SK-N-SH treated with all-trans-retinoic acid at 6 μM for 48 hours (cell line): ENCODE data around the gene FMO5.

Source experiments
- ATAC-seq: fragments of 200-7000 bp; cut with Tn5 transposase; 3 replicates; pipeline ENCODE4 v1.9.1; 2020; ENCODE audit warnings: mild to moderate bottlenecking, moderate library complexity
- ARNTL ChIP-seq: fragments of 450-650 bp; formaldehyde crosslinking; IDR thresholded peaks from 2 replicates; pipeline ENCODE4 v1.5.0; 2020; ENCODE audit warnings: low read depth, mild to moderate bottlenecking, moderate library complexity, borderline replicate concordance
- BACH2 ChIP-seq: fragments of 250-450 bp; sonication (Bioruptor Pico); IDR thresholded peaks from 2 replicates; pipeline ENCODE4 v1.9.0; 2021; ENCODE audit warnings: mild to moderate bottlenecking, borderline replicate concordance
- GLIS3 ChIP-seq: fragments of 250-450 bp; sonication (Bioruptor Pico); IDR thresholded peaks from 2 replicates; pipeline ENCODE4 v1.5.0; 2020; ENCODE audit warnings: mild to moderate bottlenecking, moderate library complexity
- ISL1 ChIP-seq: fragments of 250-450 bp; sonication (Bioruptor Pico); IDR thresholded peaks from 2 replicates; pipeline ENCODE4 v2.1.2; 2022; ENCODE audit warnings: mild to moderate bottlenecking, moderate library complexity
- OSR1 ChIP-seq: fragments of 250-450 bp; sonication (Bioruptor Pico); IDR thresholded peaks from 2 replicates; pipeline ENCODE4 v1.8.0; 2022; ENCODE audit warnings: moderate library complexity, mild to moderate bottlenecking, inconsistent platforms
- PATZ1 ChIP-seq: fragments of 250-450 bp; sonication (Bioruptor Pico); IDR thresholded peaks from 2 replicates; pipeline ENCODE4 v1.8.0; 2020; ENCODE audit warnings: mild to moderate bottlenecking, moderate library complexity, borderline replicate concordance
- POU6F1 ChIP-seq: fragments of 250-450 bp; sonication (Bioruptor Pico); IDR thresholded peaks from 2 replicates; pipeline ENCODE4 v1.8.0; 2021; ENCODE audit warnings: low read depth, mild to moderate bottlenecking, moderate library complexity, borderline replicate concordance
- PPARA ChIP-seq: fragments of 250-450 bp; sonication (Bioruptor Pico); IDR thresholded peaks from 2 replicates; pipeline ENCODE4 v1.5.0; 2020; ENCODE audit warnings: mild to moderate bottlenecking, borderline replicate concordance
- RARB ChIP-seq: fragments of 250-450 bp; sonication (Bioruptor Pico); IDR thresholded peaks from 2 replicates; pipeline ENCODE4 v1.8.0; 2021; ENCODE audit warnings: mild to moderate bottlenecking, moderate library complexity
- SNAI2 ChIP-seq: fragments of 250-450 bp; sonication (Bioruptor Pico); IDR thresholded peaks from 2 replicates; pipeline ENCODE4 v1.5.0; 2020; ENCODE audit warnings: mild to moderate bottlenecking, moderate library complexity
- TCF4 ChIP-seq: fragments of 250-450 bp; sonication (Bioruptor Pico); IDR thresholded peaks from 2 replicates; pipeline ENCODE4 v1.8.0; 2021; ENCODE audit warnings: mild to moderate bottlenecking, moderate library complexity, borderline replicate concordance
- TOX ChIP-seq: fragments of 250-450 bp; sonication (Bioruptor Pico); IDR thresholded peaks from 2 replicates; pipeline ENCODE4 v1.8.0; 2021; ENCODE audit warnings: mild to moderate bottlenecking, moderate library complexity, borderline replicate concordance
- TSHZ2 ChIP-seq: fragments of 250-450 bp; sonication (Bioruptor Pico); IDR thresholded peaks from 2 replicates; pipeline ENCODE4 v1.5.0; 2020; ENCODE audit warnings: mild to moderate bottlenecking, moderate library complexity
- ZC3H10 ChIP-seq: fragments of 250-450 bp; sonication (Bioruptor Pico); IDR thresholded peaks from 2 replicates; pipeline ENCODE4 v1.5.1; 2021; ENCODE audit warnings: mild to moderate bottlenecking, moderate library complexity
- ZFP30 ChIP-seq: fragments of 450-650 bp; formaldehyde crosslinking; IDR thresholded peaks from 2 replicates; pipeline ENCODE4 v1.5.0; 2022; ENCODE audit warnings: mild to moderate bottlenecking, moderate library complexity
- ZNF565 ChIP-seq: fragments of 450-650 bp; formaldehyde crosslinking; conservative IDR thresholded peaks from 2 replicates; pipeline ENCODE4 v1.5.0; 2020; ENCODE audit warnings: low read depth, mild to moderate bottlenecking, moderate library complexity
- ZNF8 ChIP-seq: fragments of 450-650 bp; formaldehyde crosslinking; IDR thresholded peaks from 2 replicates; pipeline ENCODE4 v1.5.0; 2020; ENCODE audit warnings: mild to moderate bottlenecking, moderate library complexity

FMO5 gene

GRCh38 chr1:147209825-147210821, 15.0 kb downstream of the FMO5 start:
- no peak for ATAC-seq
- no peak for TF ChIP-seq TSHZ2 (CRISPR knock-in tag)
- no peak for TF ChIP-seq POU6F1 (CRISPR knock-in tag)
- TF ChIP-seq PATZ1 (CRISPR knock-in tag): no peak
- no peak for TF ChIP-seq ARNTL (CRISPR knock-in tag)

GRCh38 chr1:147208619-147209018, 16.5 kb downstream of the FMO5 start:
- no peak for ATAC-seq

GRCh38 chr1:147207192-147207591, 17.9 kb downstream of the FMO5 start:
- no peak for TF ChIP-seq POU6F1 (CRISPR knock-in tag)
- no peak for TF ChIP-seq ZC3H10
- TF ChIP-seq, all 23 proteins: peak for 0
- no peak for ATAC-seq

More at GRCh38 chr1:147208619-147209018, 16.5 kb downstream of the FMO5 start:
- TF ChIP-seq ISL1 (CRISPR knock-in tag) (no peak), BACH2 (CRISPR knock-in tag) (no peak), TCF4 (CRISPR knock-in tag) (no peak), TOX (no peak), SNAI2 (CRISPR knock-in tag) (no peak), ZNF565 (CRISPR knock-in tag) (no peak)

- TF ChIP-seq ZNF8 (CRISPR knock-in tag) (no peak), ARNTL (CRISPR knock-in tag) (no peak), RARB (CRISPR knock-in tag) (no peak), TSHZ2 (CRISPR knock-in tag) (no peak), PPARA (CRISPR knock-in tag) (no peak), GLIS3 (CRISPR knock-in tag) (no peak), OSR1 (CRISPR knock-in tag) (no peak), ZFP30 (CRISPR knock-in tag) (no peak)
- no peak for ATAC-seq
These were observed 21.1 kb downstream of the FMO5 start for GRCh38 chr1:147204080-147204479.
